H1 (cell line): ENCODE results near the gene TUBA1A.

Experiments
- CBX8 ChIP-seq: fragments of 300-800, 300-1000 bp; sonication (generic); IDR thresholded peaks from 2 replicates; pipeline ENCODE4 v1.7.1; 2016; ENCODE audit warnings: low read depth, low read length, borderline replicate concordance
- CTCF ChIP-seq, 3 experiments: IDR thresholded peaks; 1 replicate in 2 of 3; 2 replicates in 1 of 3; pipeline versions ENCODE4 v1.5.1 to v1.6.1; 2011; ENCODE audit warnings: low read length in 3 of 3, mild to moderate bottlenecking in 3 of 3, inconsistent platforms in 2 of 3, low read depth in 1 of 3, moderate library complexity in 1 of 3; ENCODE audit not compliant: insufficient read depth in 1 of 3; ENCODE audit errors: control extremely low read depth in 1 of 3
- FOSL1 ChIP-seq: IDR thresholded peaks from 2 replicates; pipeline ENCODE4 v1.6.1; 2011; ENCODE audit warnings: mild to moderate bottlenecking, low read depth, low read length, moderate library complexity; ENCODE audit not compliant: insufficient read depth
- GABPA ChIP-seq: IDR thresholded peaks from 2 replicates; pipeline ENCODE4 v1.6.1; 2011; ENCODE audit warnings: mild to moderate bottlenecking, low read length, moderate library complexity, borderline replicate concordance; ENCODE audit not compliant: insufficient read depth
- GTF2F1 ChIP-seq: IDR thresholded peaks from 2 replicates; pipeline ENCODE4 v1.6.1; 2012; ENCODE audit warnings: low read depth, low read length, improper control_type of control experiment, borderline replicate concordance
- JUN ChIP-seq: IDR thresholded peaks from 2 replicates; pipeline ENCODE4 v1.6.1; 2011; ENCODE audit warnings: low read depth, mild to moderate bottlenecking, improper control_type of control experiment, low read length
- JUND ChIP-seq: IDR thresholded peaks from 2 replicates; pipeline ENCODE4 v1.6.1; 2011; ENCODE audit warnings: mild to moderate bottlenecking, improper control_type of control experiment, low read length
- POLR2A ChIP-seq, 2 experiments: IDR thresholded peaks; 1 replicate in 1 of 2; 2 replicates in 1 of 2; pipeline ENCODE4 v1.6.1; 2011; ENCODE audit warnings: low read depth in 2 of 2, low read length in 2 of 2, mild to moderate bottlenecking in 2 of 2; ENCODE audit errors: control extremely low read depth in 1 of 2
- RAD21 ChIP-seq, 2 experiments: IDR thresholded peaks in 1 of 2; conservative IDR thresholded peaks in 1 of 2; 2 replicates each; pipeline ENCODE4 v1.6.1; 2011; ENCODE audit warnings: low read depth in 2 of 2, low read length in 2 of 2, improper control_type of control experiment in 1 of 2, inconsistent platforms in 1 of 2, mild to moderate bottlenecking in 1 of 2, moderate library complexity in 1 of 2
- RFX5 ChIP-seq: IDR thresholded peaks from 2 replicates; pipeline ENCODE4 v1.6.1; 2011; ENCODE audit warnings: low read depth, low read length, improper control_type of control experiment, borderline replicate concordance
- SAP30 ChIP-seq: fragments of 300-600 bp; sonication (generic); IDR thresholded peaks from 2 replicates; pipeline ENCODE4 v1.7.1; 2012; ENCODE audit warnings: low read length, moderate library complexity, mild to moderate bottlenecking, inconsistent platforms; ENCODE audit not compliant: insufficient read depth, insufficient replicate concordance
- SP4 ChIP-seq: IDR thresholded peaks from 2 replicates; pipeline ENCODE4 v1.6.1; 2012; ENCODE audit warnings: low read length, inconsistent platforms
- YY1 ChIP-seq: IDR thresholded peaks from 2 replicates; pipeline ENCODE4 v1.6.1; 2011; ENCODE audit warnings: low read depth, mild to moderate bottlenecking, low read length

- no peak for TF ChIP-seq JUND
- TF ChIP-seq GTF2F1: no peak
- no peak for TF ChIP-seq CTCF (IDR thresholded peaks at IDR 0.05; ENCODE audit: control extremely low read depth in 1 of 3, insufficient read depth in 1 of 3, low read depth in 1 of 3, low read length in 3 of 3)
- TF ChIP-seq JUN: no peak
- no peak for TF ChIP-seq SAP30
- TF ChIP-seq POLR2A (IDR thresholded peaks at IDR 0.05; ENCODE audit: control extremely low read depth in 1 of 2, low read depth in 2 of 2, low read length in 2 of 2): no peak
- TF ChIP-seq FOSL1: no peak
- TF ChIP-seq CBX8: no peak
- TF ChIP-seq SP4: no peak
- TF ChIP-seq YY1: no peak
- TF ChIP-seq GABPA: no peak
- TF ChIP-seq RFX5: no peak
- no peak for TF ChIP-seq RAD21 (IDR thresholded peaks at IDR 0.05 in 1 of 2, conservative IDR thresholded peaks at IDR 0.05 in 1 of 2; ENCODE audit: low read depth in 2 of 2, low read length in 2 of 2)
Measured at GRCh38 chr12:49223122-49223521, 34.2 kb upstream of the TUBA1A start.
